Neuron (in vitro differentiated cells): ENCODE measurements around the gene BTBD9.

ENCODE experiments used
- H2AFZ ChIP-seq: one replicate; pipeline ENCODE4 v1.6.1; 2013; ENCODE audit warnings: low read depth, mild to moderate bottlenecking, inconsistent platforms, low read length, moderate library complexity
- H3K27me3 ChIP-seq: one replicate; pipeline ENCODE4 v1.6.1; 2013; ENCODE audit warnings: low read length; ENCODE audit not compliant: insufficient read depth
- H3K36me3 ChIP-seq: one replicate; pipeline ENCODE4 v1.6.1; 2013; ENCODE audit warnings: low read length; ENCODE audit not compliant: insufficient read depth
- H3K4me1 ChIP-seq: one replicate; pipeline ENCODE4 v1.6.1; 2013; ENCODE audit warnings: low read length; ENCODE audit not compliant: insufficient read depth
- H3K4me3 ChIP-seq: 2 replicates; pipeline ENCODE4 v1.5.1; 2013; ENCODE audit warnings: mild to moderate bottlenecking, low read length, moderate library complexity
- H3K9me3 ChIP-seq: one replicate; pipeline ENCODE4 v1.6.1; 2013; ENCODE audit warnings: low read length

Gene BTBD9

DNA sequence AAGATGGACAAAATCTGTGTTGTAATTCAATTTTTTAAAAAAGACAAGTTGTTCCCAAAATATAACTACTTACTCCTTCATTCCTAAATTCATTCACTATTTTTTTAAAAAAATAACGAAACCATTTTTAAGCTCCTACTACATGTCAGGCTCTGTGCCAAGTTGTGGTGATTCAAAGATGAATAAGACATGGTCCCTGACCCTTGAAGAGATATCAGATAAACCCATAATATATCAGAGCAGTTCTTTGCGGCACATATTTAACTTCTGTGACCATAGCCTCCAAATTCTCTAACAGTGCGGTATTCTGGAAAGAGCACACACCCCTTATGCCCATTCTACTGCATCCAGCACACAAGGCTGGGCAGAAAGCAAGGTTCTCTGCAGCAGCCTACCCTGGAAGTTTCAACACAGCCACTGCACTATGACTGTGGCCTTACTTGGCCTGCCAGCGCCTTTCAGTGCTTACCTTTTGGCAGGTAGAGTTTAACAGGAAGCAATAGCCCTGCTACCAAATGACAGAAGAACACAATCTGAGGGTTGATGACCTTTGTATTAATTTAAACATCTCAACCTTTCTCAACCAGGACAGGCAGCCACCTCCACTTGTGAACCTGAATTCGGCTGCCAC is 406.5 kb downstream of the BTBD9 start:
- no peak overlapping the region for H2AFZ ChIP-seq
- no peak overlapping the region for H3K4me3 ChIP-seq
- no peaks in the 10 kb centered on the region for H3K27me3 ChIP-seq
- no peaks in the 10 kb centered on the region for H3K9me3 ChIP-seq
- peaks cover 23% of the 10 kb centered on the region for H3K4me1 ChIP-seq
- H3K36me3 ChIP-seq, result no peaks in the 10 kb centered on the region

DNA sequence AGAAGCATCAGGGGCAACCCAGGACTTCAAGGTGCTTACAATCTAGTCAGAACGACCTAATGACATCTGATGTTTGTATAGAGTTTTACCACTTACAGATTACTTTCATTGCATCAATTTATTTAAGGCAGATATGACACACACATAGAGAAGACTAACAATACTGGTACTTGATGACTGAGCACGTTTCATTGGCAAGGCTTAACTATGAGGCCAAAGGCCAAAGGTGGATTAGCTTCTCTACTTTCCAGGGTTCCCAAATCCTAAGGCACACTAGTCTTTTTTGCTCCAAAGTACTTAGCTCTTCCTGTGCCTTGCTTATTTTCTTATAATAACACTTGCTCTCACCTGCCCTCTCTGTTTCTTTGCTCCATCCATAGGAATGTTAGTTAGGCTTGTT is 414.0 kb downstream of the BTBD9 start:
- no peaks in the 10 kb centered on the region for H3K27me3 ChIP-seq
- H3K4me3 ChIP-seq, result no peak overlapping the region
- H3K4me1 ChIP-seq, result peaks cover 9% of the 10 kb centered on the region
- H3K9me3 ChIP-seq, result no peaks in the 10 kb centered on the region
- H2AFZ ChIP-seq, result no peak overlapping the region
- H3K36me3 ChIP-seq, result no peaks in the 10 kb centered on the region

DNA sequence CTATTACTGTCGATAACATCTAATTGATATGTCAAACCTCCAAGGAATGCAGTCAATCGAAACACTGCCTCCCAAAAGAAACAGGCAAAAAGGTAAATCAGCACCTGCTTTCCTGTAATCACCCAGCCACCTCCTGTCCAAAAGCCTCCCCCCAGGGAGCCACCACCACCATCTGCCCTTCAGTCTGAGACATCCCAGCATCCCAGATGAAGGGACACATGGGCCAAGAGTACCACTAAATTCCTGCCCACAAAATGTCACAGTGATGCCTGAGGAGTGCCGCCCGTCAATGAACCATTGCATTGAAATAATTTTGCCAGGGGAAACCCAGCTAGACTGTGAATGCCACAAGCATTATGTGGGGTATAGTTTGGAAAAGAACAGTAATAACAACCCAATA is 418.5 kb downstream of the BTBD9 start:
- Histone ChIP-seq H3K4me3 (no peak overlapping the region), H3K36me3 (no peaks in the 10 kb centered on the region), H3K27me3 (no peaks in the 10 kb centered on the region), H3K9me3 (no peaks in the 10 kb centered on the region), H3K4me1 (peaks cover 12% of the 10 kb centered on the region), H2AFZ (no peak overlapping the region)

DNA sequence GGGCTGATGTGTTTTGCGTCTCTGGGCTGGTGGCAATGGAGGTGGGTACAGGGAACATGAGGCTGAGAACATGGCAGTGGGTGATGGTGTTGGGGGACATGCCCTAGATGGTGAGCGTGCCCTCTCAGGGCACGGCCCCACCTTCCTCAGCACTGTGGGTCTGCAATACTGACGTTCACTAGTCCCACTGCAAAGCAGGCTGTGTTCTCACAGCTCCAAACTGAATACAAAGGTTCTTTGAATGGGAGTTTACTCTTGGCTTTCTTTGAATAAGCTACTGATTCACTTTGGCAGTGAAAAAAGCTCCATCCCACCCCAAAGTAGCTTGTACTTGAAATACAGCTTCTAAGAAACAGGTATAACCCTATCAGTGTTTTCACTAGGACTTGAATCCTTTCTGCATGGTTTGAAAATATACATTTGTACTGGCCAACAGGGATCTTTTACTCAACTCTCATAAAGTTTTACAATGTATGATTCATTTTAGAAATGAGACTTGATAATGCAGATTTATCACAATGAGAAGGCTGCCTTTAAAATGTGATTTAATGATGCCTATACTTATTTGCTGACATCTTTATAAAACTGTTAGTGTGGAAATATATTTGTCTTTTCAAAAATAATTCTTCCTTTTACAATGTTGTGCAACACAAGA is 419.5 kb downstream of the BTBD9 start:
- no peak overlapping the region for H2AFZ ChIP-seq
- H3K9me3 ChIP-seq, result no peaks in the 10 kb centered on the region

DNA sequence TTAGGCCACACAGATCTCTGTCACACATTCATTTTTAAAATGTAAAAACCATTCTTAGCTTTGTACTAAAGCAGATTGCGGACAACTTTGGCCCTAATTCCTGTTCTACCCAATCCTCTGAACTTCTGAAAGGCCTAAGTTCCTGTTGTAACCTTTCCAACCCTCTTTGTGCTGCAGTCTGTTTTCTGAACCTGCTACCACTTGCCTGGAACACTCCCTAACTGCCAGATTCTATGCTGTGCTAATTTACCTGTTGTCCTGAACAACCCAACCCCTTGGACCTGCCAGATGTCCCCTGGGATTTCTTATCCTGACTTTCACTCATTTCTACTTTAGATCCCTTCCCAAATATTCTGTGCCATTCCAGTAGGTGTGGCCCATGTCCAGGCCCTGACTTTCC is 421.5 kb downstream of the BTBD9 start:
- H2AFZ ChIP-seq, result no peak overlapping the region
- no peaks in the 10 kb centered on the region for H3K36me3 ChIP-seq
- peaks cover 22% of the 10 kb centered on the region for H3K4me1 ChIP-seq
- H3K27me3 ChIP-seq, result no peaks in the 10 kb centered on the region
- no peaks in the 10 kb centered on the region for H3K9me3 ChIP-seq
- no peak overlapping the region for H3K4me3 ChIP-seq

More for the DNA sequence above, 419.5 kb downstream of the BTBD9 start:
- H3K4me3 ChIP-seq, result no peak overlapping the region
- H3K36me3 ChIP-seq, result no peaks in the 10 kb centered on the region
- H3K27me3 ChIP-seq, result no peaks in the 10 kb centered on the region
- H3K4me1 ChIP-seq, result peaks cover 12% of the 10 kb centered on the region

DNA sequence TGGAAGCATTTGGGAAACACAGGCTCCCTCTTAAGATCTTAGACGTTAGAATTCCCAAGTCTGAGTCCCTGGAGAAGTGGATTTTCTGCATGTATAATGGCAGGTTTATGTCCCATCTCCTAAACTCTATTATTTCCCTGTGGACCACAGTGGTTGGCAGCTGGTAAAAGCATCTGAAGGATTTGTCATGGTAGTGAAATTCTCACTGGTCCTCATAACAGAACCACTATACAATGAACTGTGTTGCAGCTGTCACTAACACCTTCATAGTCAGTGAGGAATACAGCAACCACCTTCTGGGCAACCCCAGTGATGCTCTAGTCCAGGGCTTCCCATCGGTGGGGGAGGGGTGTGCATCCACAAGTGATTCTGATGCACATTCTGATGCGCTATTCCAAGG is 423.3 kb downstream of the BTBD9 start:
- no peaks in the 10 kb centered on the region for H3K27me3 ChIP-seq
- no peak overlapping the region for H3K4me3 ChIP-seq
- H3K36me3 ChIP-seq, result no peaks in the 10 kb centered on the region
- no peaks in the 10 kb centered on the region for H3K9me3 ChIP-seq
- no peak overlapping the region for H2AFZ ChIP-seq
- peaks cover 37% of the 10 kb centered on the region for H3K4me1 ChIP-seq

DNA sequence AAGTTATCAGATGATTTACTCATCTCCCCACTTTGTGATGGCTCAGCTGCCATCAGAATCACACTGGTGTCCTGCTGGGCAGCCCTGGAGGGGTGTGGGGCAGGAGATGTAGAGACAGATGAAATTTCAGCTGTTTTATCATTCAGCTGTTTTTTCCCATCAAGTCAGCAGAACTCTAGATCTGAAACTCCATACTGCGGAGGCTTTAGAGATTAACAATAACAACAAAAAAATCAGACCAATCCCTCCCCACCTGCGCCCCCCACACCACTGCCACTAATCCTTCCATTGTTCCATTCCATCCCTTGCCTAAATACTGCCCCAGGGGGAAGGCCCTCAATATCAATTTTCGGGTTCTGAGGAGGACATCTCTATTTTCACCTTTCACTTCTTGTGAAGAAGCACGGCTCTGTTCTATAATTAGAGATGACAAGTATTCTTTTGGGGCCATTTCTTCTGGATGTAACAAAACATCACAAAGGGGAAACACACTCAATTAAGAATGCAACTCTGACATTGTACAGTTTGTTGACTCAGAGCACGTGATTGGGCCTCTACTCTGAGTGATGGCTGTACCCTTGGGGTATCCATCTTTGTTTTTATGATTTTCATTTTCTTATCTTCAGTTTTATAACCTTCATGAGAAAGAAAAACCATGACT is 423.9 kb downstream of the BTBD9 start:
- no peak overlapping the region for H3K4me3 ChIP-seq
- H3K4me1 ChIP-seq, result peaks cover 35% of the 10 kb centered on the region
- no peaks in the 10 kb centered on the region for H3K9me3 ChIP-seq
- H3K36me3 ChIP-seq, result no peaks in the 10 kb centered on the region
- H3K27me3 ChIP-seq, result no peaks in the 10 kb centered on the region
- no peak overlapping the region for H2AFZ ChIP-seq

DNA sequence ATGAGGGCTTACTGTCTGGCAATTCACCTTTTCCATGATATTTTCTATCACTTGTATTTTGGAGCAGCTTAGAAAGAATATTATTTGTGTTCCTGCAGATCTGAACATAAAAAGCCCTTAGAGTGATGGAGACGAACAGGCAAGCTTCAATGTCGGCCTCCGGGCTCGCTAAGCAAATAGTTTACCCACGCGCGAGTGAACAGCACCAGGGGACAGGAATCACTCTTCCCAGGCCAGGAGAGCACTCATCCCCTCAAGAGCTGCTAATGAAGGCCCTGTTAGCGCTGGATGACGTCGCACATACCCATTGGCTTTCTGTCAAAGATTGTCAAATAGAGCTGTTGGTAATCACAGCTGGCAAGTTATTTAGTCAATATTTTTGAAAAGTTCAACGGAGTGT is 424.5 kb downstream of the BTBD9 start:
- Histone ChIP-seq H2AFZ (no peak overlapping the region), H3K4me1 (peaks cover 33% of the 10 kb centered on the region), H3K27me3 (no peaks in the 10 kb centered on the region), H3K36me3 (no peaks in the 10 kb centered on the region), H3K9me3 (no peaks in the 10 kb centered on the region), H3K4me3 (no peak overlapping the region)

DNA sequence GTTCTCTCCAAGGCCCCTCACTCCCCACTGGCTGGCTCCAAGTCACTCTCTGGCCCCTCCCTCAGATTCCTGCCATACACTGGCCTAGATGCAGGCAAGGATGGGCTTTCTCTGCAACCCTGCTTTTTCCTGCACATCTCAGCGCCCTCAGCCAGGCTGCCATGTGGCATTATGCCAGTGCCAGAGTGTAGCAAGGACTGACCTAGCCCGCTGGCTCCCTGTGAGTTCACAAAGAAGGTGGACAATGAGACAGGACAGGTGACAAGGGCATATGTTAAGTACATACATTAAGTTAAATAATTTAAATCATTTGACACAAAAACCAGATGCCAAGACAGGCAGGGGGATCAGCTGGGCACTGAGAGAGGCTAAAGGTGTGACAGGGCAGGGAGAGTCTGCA is 425.6 kb downstream of the BTBD9 start:
- peaks cover 36% of the 10 kb centered on the region for H3K4me1 ChIP-seq

DNA sequence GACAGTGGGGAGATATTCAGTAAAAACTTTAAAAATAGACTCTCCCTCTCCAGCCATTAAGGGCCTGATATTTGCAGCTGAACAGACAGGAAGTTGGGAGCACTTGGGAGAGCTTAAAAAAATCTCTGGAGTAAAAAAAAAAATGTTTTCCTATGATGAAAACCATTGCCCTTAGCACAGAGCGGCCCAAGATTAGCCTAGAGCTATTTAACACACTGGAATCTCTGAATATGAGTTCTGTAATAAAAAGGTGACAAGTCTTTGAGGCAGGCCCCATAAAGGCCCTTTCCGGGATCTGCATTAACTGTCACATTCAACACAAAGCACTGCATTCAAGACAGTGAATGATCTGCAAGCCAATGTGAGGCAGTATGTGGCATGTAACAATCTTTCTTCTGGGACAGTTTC is 426.5 kb downstream of the BTBD9 start:
- no peaks in the 10 kb centered on the region for H3K27me3 ChIP-seq

More for the DNA sequence above, 425.6 kb downstream of the BTBD9 start:
- H2AFZ ChIP-seq, result no peak overlapping the region
- no peaks in the 10 kb centered on the region for H3K27me3 ChIP-seq
- H3K4me3 ChIP-seq, result no peak overlapping the region
- H3K9me3 ChIP-seq, result no peaks in the 10 kb centered on the region
- H3K36me3 ChIP-seq, result no peaks in the 10 kb centered on the region

DNA sequence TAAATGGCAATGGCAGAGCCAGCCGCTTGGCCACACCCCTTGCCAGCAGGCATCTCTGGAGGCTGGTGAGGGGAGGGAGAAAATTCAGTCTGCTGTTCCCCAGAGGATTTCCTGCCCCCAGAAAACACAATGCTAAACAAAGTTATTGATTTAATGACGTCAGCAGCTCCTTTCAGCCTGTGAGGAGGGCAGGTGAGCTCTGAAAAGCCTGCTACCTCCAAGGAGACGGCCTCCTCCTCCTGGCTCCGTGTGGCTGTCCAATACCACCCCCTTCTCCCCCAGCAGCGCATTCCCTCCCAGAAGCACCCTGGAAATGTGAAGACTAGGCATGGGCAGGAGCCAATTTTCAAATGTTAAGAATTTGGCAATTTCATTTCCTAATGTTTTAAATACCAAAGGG is 427.1 kb downstream of the BTBD9 start:
- Histone ChIP-seq H3K27me3 (no peaks in the 10 kb centered on the region), H2AFZ (no peak overlapping the region), H3K36me3 (no peaks in the 10 kb centered on the region), H3K4me3 (no peak overlapping the region), H3K4me1 (peaks cover 36% of the 10 kb centered on the region), H3K9me3 (no peaks in the 10 kb centered on the region)

More for the DNA sequence above, 426.5 kb downstream of the BTBD9 start:
- Histone ChIP-seq H3K4me3 (no peak overlapping the region), H3K36me3 (no peaks in the 10 kb centered on the region), H3K9me3 (no peaks in the 10 kb centered on the region), H2AFZ (no peak overlapping the region), H3K4me1 (peaks cover 36% of the 10 kb centered on the region)

DNA sequence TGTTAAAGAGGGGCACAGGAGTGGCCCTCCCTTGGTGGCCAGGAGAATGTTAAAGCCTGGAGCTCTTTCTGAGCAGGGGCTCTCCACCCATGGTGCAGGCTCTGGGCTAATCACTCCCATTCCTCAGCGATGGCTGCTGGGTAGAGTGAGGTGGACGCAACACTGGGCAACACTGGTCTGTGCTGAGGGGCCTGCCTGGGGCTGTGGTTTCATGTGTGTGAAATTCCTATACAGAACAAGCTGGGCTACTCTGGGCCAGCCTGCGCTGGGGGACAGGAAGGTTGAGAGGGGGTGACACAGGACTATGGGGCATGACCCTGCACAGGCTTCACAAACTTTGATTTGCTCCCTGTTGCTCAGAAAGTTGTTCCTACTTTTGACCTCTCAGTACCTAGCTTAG is 427.6 kb downstream of the BTBD9 start:
- no peaks in the 10 kb centered on the region for H3K9me3 ChIP-seq
- no peak overlapping the region for H2AFZ ChIP-seq

DNA sequence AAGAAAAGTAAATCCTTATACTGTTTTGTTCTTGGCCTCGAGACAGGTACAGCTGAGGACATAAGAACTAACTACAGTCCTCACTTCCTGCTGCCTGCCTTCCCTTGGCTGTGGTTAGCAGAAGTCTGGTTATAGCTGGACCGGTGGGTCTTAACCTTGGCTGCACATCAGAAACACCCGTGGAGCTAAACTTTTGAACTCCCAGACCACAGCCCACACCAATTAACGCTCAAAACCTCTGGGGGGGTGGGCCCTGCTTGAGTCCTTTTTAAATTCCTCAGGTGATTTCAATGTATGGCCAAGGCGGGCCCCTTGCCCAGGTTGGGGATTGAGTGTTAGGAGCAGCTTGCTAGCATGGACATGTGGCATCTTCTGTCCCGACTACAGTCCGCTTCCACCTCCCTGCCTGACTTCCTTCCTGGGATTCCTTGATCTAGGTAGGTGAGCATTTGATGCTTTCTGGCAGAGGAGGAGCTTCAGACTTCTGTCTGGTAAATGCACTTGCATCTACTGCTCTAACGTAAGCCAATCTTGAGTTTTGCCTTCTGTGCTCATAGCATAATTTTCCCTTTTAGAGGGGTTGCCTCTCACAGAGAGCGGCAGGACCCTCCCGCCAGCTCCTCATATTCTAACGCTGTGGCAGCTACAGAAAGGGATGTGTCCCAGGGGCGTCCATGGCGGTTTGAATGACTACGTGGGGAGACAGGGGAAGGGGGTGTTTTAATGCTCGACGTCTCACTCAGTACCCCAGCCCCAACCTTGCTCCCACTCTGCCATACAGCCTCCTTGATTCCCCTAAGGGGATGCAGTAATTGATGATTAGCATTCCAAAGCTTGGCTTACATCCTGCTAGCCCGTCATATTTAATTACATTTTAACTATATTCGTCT is 430.1 kb downstream of the BTBD9 start:
- no peak overlapping the region for H2AFZ ChIP-seq
- H3K36me3 ChIP-seq, result no peaks in the 10 kb centered on the region
- H3K27me3 ChIP-seq, result no peaks in the 10 kb centered on the region
- peaks cover 2% of the 10 kb centered on the region for H3K9me3 ChIP-seq
- no peak overlapping the region for H3K4me3 ChIP-seq
- H3K4me1 ChIP-seq, result peaks cover 36% of the 10 kb centered on the region

More for the DNA sequence above, 427.6 kb downstream of the BTBD9 start:
- H3K4me3 ChIP-seq, result no peak overlapping the region
- H3K27me3 ChIP-seq, result no peaks in the 10 kb centered on the region
- H3K36me3 ChIP-seq, result no peaks in the 10 kb centered on the region
- H3K4me1 ChIP-seq, result peaks cover 36% of the 10 kb centered on the region
